Measurements from ENCODE around the gene LETMD1. TPM values are rescaled to one million over a fixed set of nuclear protein-coding genes. Genes with fewer than 3 reads are reported as not detected.

Gene LETMD1
- total RNA-seq, 1 experiment from 2014 or later, result 47.1 TPM

GRCh38 chr12:51065530-51065929, 17.4 kb downstream of the LETMD1 start:
- H3K4me2 ChIP-seq (ENCODE audit: low read length), result no peak overlapping the region
- no peak overlapping the region for H2AFZ ChIP-seq (ENCODE audit: low read length)
- CTCF ChIA-PET, result no interaction called here
- H3K27ac ChIP-seq (ENCODE audit: low read length), result no peak overlapping the region
- POLR2A ChIA-PET (ENCODE audit: unreplicated experiment), result no interaction called here
- H3K4me1 ChIP-seq (ENCODE audit: insufficient read depth, low read length), result no peaks in the 10 kb centered on the region
- TF ChIP-seq EZH2 (IDR thresholded peaks at IDR 0.05; ENCODE audit: low read length, unreplicated experiment), result no peak
- no peak for TF ChIP-seq CTCF (conservative IDR thresholded peaks at IDR 0.05; ENCODE audit: low read depth, low read length)
- TF ChIP-seq EZH2phosphoT487 (IDR thresholded peaks at IDR 0.05; ENCODE audit: borderline replicate concordance, low read length), result no peak
- H3K27me3 ChIP-seq (ENCODE audit: low read length), result no peaks in the 10 kb centered on the region
- intact Hi-C loops (cut with micrococcal nuclease), result no loop called here
- H3K36me3 ChIP-seq (ENCODE audit: low read depth, low read length), result peaks cover 66% of the 10 kb centered on the region
- H3K9ac ChIP-seq (ENCODE audit: low read length), result no peak overlapping the region
- DNase-seq (peak; percentile 32), ATAC-seq (peak; percentile 64)
- no peaks in the 10 kb centered on the region for H3F3A ChIP-seq (ENCODE audit: low read length, unreplicated experiment)
- no peaks in the 10 kb centered on the region for H4K20me1 ChIP-seq (ENCODE audit: low read length)
- H3K4me3 ChIP-seq (ENCODE audit: low read length), result no peak overlapping the region
- no peaks in the 10 kb centered on the region for H3K79me2 ChIP-seq (ENCODE audit: low read length)
- H3K9me2 ChIP-seq (replicated peaks; ENCODE audit: low read length), result no peaks in the 10 kb centered on the region
- no TSS peak for BruUV-seq (replicated peaks)
- no peaks in the 10 kb centered on the region for H3K9me3 ChIP-seq (ENCODE audit: low read length)

- Histone ChIP-seq H3K27me3 (ENCODE audit: low read length) (no peaks in the 10 kb centered on the region), H3F3A (ENCODE audit: low read length, unreplicated experiment) (no peaks in the 10 kb centered on the region), H3K4me3 (ENCODE audit: low read length) (no peak overlapping the region), H3K9ac (ENCODE audit: low read length) (no peak overlapping the region), H3K4me2 (ENCODE audit: low read length) (no peak overlapping the region), H3K9me3 (ENCODE audit: low read length) (no peaks in the 10 kb centered on the region), H4K20me1 (ENCODE audit: low read length) (no peaks in the 10 kb centered on the region), H3K36me3 (ENCODE audit: low read depth, low read length) (peaks cover 58% of the 10 kb centered on the region), H3K4me1 (ENCODE audit: insufficient read depth, low read length) (no peaks in the 10 kb centered on the region), H3K27ac (ENCODE audit: low read length) (no peak overlapping the region), H3K79me2 (ENCODE audit: low read length) (no peaks in the 10 kb centered on the region), H2AFZ (ENCODE audit: low read length) (no peak overlapping the region), H3K9me2 (replicated peaks; ENCODE audit: low read length) (no peaks in the 10 kb centered on the region)
- intact Hi-C loops (cut with micrococcal nuclease), result no loop called here
- DNase-seq, result no peak
- POLR2A ChIA-PET (ENCODE audit: unreplicated experiment), result interaction anchor here (0.7 kb wide), 1 partner anchor 74 kb away, joined by 10 read pairs; no protein-coding TSS in a partner anchor
- no peak for ATAC-seq
- BruUV-seq (replicated peaks), result no TSS peak
- TF ChIP-seq EZH2 (IDR thresholded peaks at IDR 0.05; ENCODE audit: low read length, unreplicated experiment) (no peak), CTCF (conservative IDR thresholded peaks at IDR 0.05; ENCODE audit: low read depth, low read length) (no peak), EZH2phosphoT487 (IDR thresholded peaks at IDR 0.05; ENCODE audit: borderline replicate concordance, low read length) (no peak)
- CTCF ChIA-PET, result no interaction called here
These were observed 19.1 kb downstream of the LETMD1 start for GRCh38 chr12:51067229-51067628.

GRCh38 chr12:51067771-51068170, 19.6 kb downstream of the LETMD1 start:
- Histone ChIP-seq H3F3A (ENCODE audit: low read length, unreplicated experiment) (no peaks in the 10 kb centered on the region), H3K9ac (ENCODE audit: low read length) (no peak overlapping the region), H2AFZ (ENCODE audit: low read length) (no peak overlapping the region), H3K9me3 (ENCODE audit: low read length) (no peaks in the 10 kb centered on the region), H4K20me1 (ENCODE audit: low read length) (no peaks in the 10 kb centered on the region), H3K27ac (ENCODE audit: low read length) (no peak overlapping the region), H3K9me2 (replicated peaks; ENCODE audit: low read length) (no peaks in the 10 kb centered on the region), H3K79me2 (ENCODE audit: low read length) (no peaks in the 10 kb centered on the region), H3K4me1 (ENCODE audit: insufficient read depth, low read length) (no peaks in the 10 kb centered on the region), H3K4me2 (ENCODE audit: low read length) (no peak overlapping the region), H3K4me3 (ENCODE audit: low read length) (no peak overlapping the region), H3K36me3 (ENCODE audit: low read depth, low read length) (peaks cover 53% of the 10 kb centered on the region), H3K27me3 (ENCODE audit: low read length) (no peaks in the 10 kb centered on the region)
- no peak for DNase-seq
- POLR2A ChIA-PET (ENCODE audit: unreplicated experiment), result no interaction called here
- intact Hi-C loops (cut with micrococcal nuclease), result no loop called here
- ATAC-seq, result no peak
- no TSS peak for BruUV-seq (replicated peaks)
- CTCF ChIA-PET, result no interaction called here
- TF ChIP-seq EZH2phosphoT487 (IDR thresholded peaks at IDR 0.05; ENCODE audit: borderline replicate concordance, low read length) (no peak), EZH2 (IDR thresholded peaks at IDR 0.05; ENCODE audit: low read length, unreplicated experiment) (no peak), CTCF (conservative IDR thresholded peaks at IDR 0.05; ENCODE audit: low read depth, low read length) (no peak)

All from PC-3 (cell line).